Calu3 (cell line): Measurements from ENCODE around the gene TENM4. TPM values are rescaled to one million over a fixed set of nuclear protein-coding genes. Genes with fewer than 3 reads are reported as not detected.

Experiments
- BruUV-seq: library from RNA; stranded (reverse); fragments of 400-500 nt; replicated peaks from 2 replicates; lab custom pipeline; 2021; lab: Mats Ljungman, UMichigan
- CTCF ChIA-PET: fragments of 300-600 bp; sonication (Branson Sonifier 250); formaldehyde crosslinking; loops from one replicate; lab custom pipeline; 2022; ENCODE audit warnings: antibody characterized with exemption; lab: Charles Lee
- DNase-seq: peaks from one replicate; pipeline ENCODE4 v3.0.0; 2022
- H3K27ac Mint-ChIP-seq: one replicate; pipeline ENCODE4 v1.8.0; 2022; ENCODE audit warnings: mixed read lengths; ENCODE audit not compliant: unreplicated experiment
- H3K27me3 Mint-ChIP-seq: one replicate; pipeline ENCODE4 v1.8.0; 2022; ENCODE audit warnings: mixed read lengths; ENCODE audit not compliant: unreplicated experiment
- H3K36me3 Mint-ChIP-seq: one replicate; pipeline ENCODE4 v1.8.0; 2022; ENCODE audit warnings: mild to moderate bottlenecking, moderate library complexity, mixed read lengths; ENCODE audit not compliant: insufficient read depth, unreplicated experiment
- H3K4me1 Mint-ChIP-seq: one replicate; pipeline ENCODE4 v1.8.0; 2022; ENCODE audit warnings: mild to moderate bottlenecking, low read depth, mixed read lengths; ENCODE audit not compliant: unreplicated experiment
- H3K4me3 Mint-ChIP-seq: one replicate; pipeline ENCODE4 v1.8.0; 2022; ENCODE audit warnings: mild to moderate bottlenecking, low read depth, moderate library complexity, mixed read lengths; ENCODE audit not compliant: unreplicated experiment
- H3K9me3 Mint-ChIP-seq: one replicate; pipeline ENCODE4 v1.8.0; 2022; ENCODE audit warnings: low read depth, mixed read lengths; ENCODE audit not compliant: unreplicated experiment
- intact Hi-C: fragments of 100-400 bp; cut with micrococcal nuclease; formaldehyde crosslinking; loops from one replicate; pipeline ENCODE4 v1.10.0; 2022; ENCODE audit not compliant: unreplicated experiment
- total RNA-seq: library from RNA; stranded (reverse); gene quantifications from 2 replicates; pipeline ENCODE4 v1.2.3, GENCODE V29; 2022
- TF ChIP-seq, protein P1 (sequence below): fragments of 200-600 bp; IDR thresholded peaks from one replicate; pipeline ENCODE4 v1.8.0; 2022; ENCODE audit warnings: antibody characterized with exemption; ENCODE audit not compliant: unreplicated experiment

The TENM4 gene
- total RNA-seq, 1 experiment from 2014 or later = not detected

DNA sequence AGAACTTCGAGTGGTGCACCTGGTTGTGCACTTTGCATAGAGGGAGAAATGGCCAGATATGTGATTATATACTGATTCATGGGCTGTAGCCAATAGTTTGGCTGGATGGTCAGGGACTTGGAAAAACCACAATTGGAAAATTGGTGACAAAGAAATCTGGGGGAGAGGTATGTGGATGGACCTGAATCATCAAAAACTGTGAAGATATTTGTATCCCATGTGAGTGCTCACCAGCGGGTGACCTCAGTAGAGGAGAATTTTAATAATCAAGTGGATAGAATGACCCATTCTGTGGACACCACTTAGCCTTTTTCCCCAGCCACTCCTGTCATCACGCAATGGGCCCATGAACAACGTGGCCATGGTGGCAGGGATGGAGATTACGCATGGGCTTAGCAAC, 818.2 kb downstream of the TENM4 start:
- BruUV-seq = no TSS peak

DNA sequence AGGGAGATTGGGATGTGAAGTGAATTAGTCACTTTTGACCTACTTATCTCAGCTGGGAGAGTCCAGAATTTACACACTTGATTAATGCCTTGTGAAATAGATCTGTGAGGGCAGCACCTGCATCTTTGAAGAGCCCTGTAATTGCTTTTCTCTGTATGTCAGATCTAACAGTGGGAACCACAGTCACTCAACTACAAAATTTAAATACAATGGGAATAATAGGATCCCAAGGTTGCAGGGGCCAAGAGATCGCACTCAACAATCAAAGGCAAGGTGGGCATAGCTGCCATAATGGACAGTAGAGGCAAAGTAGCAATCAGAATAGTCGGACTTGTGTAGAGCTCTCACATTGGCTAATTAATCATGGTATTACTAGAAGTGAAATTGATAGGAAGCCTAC, 820.7 kb downstream of the TENM4 start:
- intact Hi-C loops = no loop called here
- peaks cover 3% of the 10 kb centered on the region for H3K9me3 Mint-ChIP-seq

More for the DNA sequence above, 818.2 kb downstream of the TENM4 start:
- Mint-ChIP-seq H3K9me3 (peaks cover 3% of the 10 kb centered on the region), H3K27me3 (peaks cover 53% of the 10 kb centered on the region), H3K36me3 (no peaks in the 10 kb centered on the region), H3K27ac (no peak overlapping the region), H3K4me3 (no peak overlapping the region), H3K4me1 (no peaks in the 10 kb centered on the region)
- CTCF ChIA-PET = no interaction called here
- TF ChIP-seq, protein P1, sequence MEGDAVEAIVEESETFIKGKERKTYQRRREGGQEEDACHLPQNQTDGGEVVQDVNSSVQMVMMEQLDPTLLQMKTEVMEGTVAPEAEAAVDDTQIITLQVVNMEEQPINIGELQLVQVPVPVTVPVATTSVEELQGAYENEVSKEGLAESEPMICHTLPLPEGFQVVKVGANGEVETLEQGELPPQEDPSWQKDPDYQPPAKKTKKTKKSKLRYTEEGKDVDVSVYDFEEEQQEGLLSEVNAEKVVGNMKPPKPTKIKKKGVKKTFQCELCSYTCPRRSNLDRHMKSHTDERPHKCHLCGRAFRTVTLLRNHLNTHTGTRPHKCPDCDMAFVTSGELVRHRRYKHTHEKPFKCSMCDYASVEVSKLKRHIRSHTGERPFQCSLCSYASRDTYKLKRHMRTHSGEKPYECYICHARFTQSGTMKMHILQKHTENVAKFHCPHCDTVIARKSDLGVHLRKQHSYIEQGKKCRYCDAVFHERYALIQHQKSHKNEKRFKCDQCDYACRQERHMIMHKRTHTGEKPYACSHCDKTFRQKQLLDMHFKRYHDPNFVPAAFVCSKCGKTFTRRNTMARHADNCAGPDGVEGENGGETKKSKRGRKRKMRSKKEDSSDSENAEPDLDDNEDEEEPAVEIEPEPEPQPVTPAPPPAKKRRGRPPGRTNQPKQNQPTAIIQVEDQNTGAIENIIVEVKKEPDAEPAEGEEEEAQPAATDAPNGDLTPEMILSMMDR = no peak
- intact Hi-C loops = no loop called here
- DNase-seq = no peak

DNA sequence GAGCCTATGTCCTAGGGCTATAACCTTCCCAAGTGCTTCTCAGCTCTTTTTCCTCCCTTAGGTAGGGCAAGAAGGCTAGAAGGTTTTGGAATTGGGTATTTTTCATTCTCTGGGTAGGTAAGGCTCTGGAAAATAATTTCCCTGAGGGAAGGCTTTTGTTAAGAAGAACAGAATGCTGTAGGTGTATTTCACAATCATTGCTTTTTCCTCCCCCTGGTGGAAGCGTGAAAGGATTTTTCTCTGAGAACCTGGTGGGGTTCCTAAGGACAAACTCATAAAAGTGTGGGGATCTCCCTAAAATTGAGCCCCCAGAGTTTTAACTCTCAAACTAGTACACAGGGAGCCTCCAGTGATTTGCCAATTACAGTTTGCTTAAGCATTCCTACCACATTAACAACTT, 825.1 kb downstream of the TENM4 start:
- TF ChIP-seq, protein P1 = no peak
- H3K27me3 Mint-ChIP-seq = peaks cover 17% of the 10 kb centered on the region
- CTCF ChIA-PET = no interaction called here
- no peak overlapping the region for H3K4me3 Mint-ChIP-seq
- no peaks in the 10 kb centered on the region for H3K36me3 Mint-ChIP-seq
- no peaks in the 10 kb centered on the region for H3K4me1 Mint-ChIP-seq
- intact Hi-C loops = no loop called here
- DNase-seq = no peak
- H3K27ac Mint-ChIP-seq = no peak overlapping the region
- H3K9me3 Mint-ChIP-seq = peaks cover 3% of the 10 kb centered on the region
- no TSS peak for BruUV-seq

More for the DNA sequence above, 820.7 kb downstream of the TENM4 start:
- BruUV-seq = no TSS peak
- Mint-ChIP-seq H3K27ac (no peak overlapping the region), H3K4me3 (no peak overlapping the region), H3K36me3 (no peaks in the 10 kb centered on the region), H3K27me3 (peaks cover 33% of the 10 kb centered on the region), H3K4me1 (no peaks in the 10 kb centered on the region)
- TF ChIP-seq, protein P1 = no peak
- CTCF ChIA-PET = no interaction called here
- no peak for DNase-seq

DNA sequence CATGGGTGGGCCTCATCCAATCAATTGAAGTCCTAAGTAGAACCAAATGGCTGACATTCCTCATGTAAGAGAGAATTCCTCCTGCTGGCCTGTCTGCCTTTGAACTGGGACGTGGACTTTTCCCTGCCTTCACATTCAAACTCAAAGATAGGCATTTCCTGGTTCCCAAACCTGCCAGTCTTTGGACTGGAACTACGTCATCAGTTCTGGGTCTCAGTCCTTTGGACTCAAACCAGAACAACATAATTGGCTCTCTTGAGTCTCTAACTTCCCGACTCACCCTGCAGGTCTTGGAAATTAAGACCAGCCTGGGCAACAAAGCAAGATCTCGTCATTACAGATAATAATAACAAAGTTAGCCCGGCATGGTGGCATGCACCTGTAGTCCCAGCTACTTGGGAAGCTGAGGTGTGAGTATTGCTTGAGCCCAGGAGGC, 827.4 kb downstream of the TENM4 start:
- CTCF ChIA-PET = no interaction called here
- intact Hi-C loops = no loop called here
- Mint-ChIP-seq H3K4me3 (no peak overlapping the region), H3K4me1 (no peaks in the 10 kb centered on the region), H3K36me3 (no peaks in the 10 kb centered on the region), H3K9me3 (no peaks in the 10 kb centered on the region), H3K27ac (no peak overlapping the region), H3K27me3 (peaks cover 17% of the 10 kb centered on the region)
- DNase-seq = no peak
- TF ChIP-seq, protein P1 = no peak
- no TSS peak for BruUV-seq
